22Rv1 (cell line): ENCODE measurements around the gene DCP1B.

Experiments
- ZFX ChIP-seq: fragments of 450-650 bp; IDR thresholded peaks from 2 replicates; pipeline ENCODE4 v1.6.1; 2017; ENCODE audit warnings: antibody characterized with exemption, borderline replicate concordance
- TF ChIP-seq, protein P1 (sequence below): fragments of 450-650 bp; IDR thresholded peaks from 2 replicates; pipeline ENCODE4 v1.5.1; 2017; ENCODE audit warnings: mild to moderate bottlenecking

DNA sequence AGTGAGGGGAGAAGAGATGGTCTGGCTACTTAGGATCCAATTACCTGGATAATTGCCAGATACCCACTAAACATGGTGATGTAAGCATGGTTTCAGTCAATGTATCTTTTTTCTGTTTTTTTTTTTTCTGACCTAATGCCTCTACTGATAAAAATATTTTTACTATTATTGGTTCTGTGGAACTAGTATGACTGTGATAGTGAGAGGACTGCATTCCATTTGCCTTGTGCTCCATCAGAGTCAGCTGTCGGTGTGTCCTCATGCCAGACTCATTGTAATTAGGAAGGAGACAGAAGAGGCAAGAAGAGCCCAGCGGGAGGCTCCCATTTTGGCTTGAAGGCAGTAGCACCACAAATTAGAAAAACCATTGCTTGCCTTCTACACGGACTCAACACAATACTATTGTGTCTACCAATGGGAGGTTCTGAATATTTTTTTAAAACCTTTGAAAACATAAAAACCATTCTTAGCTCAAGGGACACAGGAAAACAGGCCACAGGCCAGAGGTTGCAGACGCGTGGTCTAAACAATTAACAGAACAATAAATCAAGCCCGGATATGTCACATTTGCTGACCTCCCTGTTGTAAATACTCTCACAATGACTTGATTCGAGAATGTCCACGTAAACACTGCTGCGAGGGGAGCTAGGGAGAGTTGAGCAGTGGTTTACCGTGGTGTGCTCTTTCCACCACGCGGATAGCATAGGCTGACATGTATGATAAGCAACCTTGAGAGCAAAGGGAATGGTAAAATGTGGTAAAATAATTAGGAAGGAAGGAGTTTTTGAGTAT is 13.5 kb upstream of the DCP1B start:
- TF ChIP-seq, protein P1, sequence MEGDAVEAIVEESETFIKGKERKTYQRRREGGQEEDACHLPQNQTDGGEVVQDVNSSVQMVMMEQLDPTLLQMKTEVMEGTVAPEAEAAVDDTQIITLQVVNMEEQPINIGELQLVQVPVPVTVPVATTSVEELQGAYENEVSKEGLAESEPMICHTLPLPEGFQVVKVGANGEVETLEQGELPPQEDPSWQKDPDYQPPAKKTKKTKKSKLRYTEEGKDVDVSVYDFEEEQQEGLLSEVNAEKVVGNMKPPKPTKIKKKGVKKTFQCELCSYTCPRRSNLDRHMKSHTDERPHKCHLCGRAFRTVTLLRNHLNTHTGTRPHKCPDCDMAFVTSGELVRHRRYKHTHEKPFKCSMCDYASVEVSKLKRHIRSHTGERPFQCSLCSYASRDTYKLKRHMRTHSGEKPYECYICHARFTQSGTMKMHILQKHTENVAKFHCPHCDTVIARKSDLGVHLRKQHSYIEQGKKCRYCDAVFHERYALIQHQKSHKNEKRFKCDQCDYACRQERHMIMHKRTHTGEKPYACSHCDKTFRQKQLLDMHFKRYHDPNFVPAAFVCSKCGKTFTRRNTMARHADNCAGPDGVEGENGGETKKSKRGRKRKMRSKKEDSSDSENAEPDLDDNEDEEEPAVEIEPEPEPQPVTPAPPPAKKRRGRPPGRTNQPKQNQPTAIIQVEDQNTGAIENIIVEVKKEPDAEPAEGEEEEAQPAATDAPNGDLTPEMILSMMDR = no peak
- no peak for TF ChIP-seq ZFX
